Muscle layer of duodenum (tissue), 2 donors: Measurements from ENCODE around the gene MPPED2.
"Not testable (repeated sequence)": the region's sequence is repeated elsewhere in the genome, so short reads cannot be mapped to it uniquely, and the experiment has no call there.

Experiments
- H3K27ac ChIP-seq: one replicate; pipeline ENCODE4 v1.7.0; 2013; ENCODE audit warnings: mild to moderate bottlenecking, low read length
- H3K27me3 ChIP-seq: one replicate; pipeline ENCODE4 v1.7.0; 2013; ENCODE audit warnings: low read depth, mild to moderate bottlenecking, control low read depth, low read length
- H3K36me3 ChIP-seq, 2 donors: one replicate each; pipeline ENCODE4 v1.7.0; 2013; ENCODE audit warnings: low read length in 2 of 2, control low read depth in 1 of 2, mild to moderate bottlenecking in 1 of 2; ENCODE audit not compliant: insufficient read depth in 2 of 2, control insufficient read depth in 1 of 2
- H3K4me1 ChIP-seq, 2 donors: one replicate each; pipeline ENCODE4 v1.7.0; 2013; ENCODE audit warnings: low read length in 2 of 2, mild to moderate bottlenecking in 2 of 2, control low read depth in 1 of 2, moderate library complexity in 1 of 2; ENCODE audit not compliant: insufficient read depth in 2 of 2, control insufficient read depth in 1 of 2
- H3K4me3 ChIP-seq, 2 donors: one replicate each; pipeline ENCODE4 v1.7.0; 2013; ENCODE audit warnings: low read length in 2 of 2, low read depth in 1 of 2, mild to moderate bottlenecking in 1 of 2
- H3K9me3 ChIP-seq, 2 donors: one replicate each; pipeline ENCODE4 v1.7.0; 2013; ENCODE audit warnings: low read length in 2 of 2, control low read depth in 1 of 2, mild to moderate bottlenecking in 1 of 2; ENCODE audit not compliant: control insufficient read depth in 1 of 2
- donor health status: healthy.

Gene MPPED2

GRCh38 chr11:30573951-30574350 lies 12.2 kb downstream of the MPPED2 start:
- Histone ChIP-seq H3K9me3 (no peaks in the 10 kb centered on the region), H3K4me3 (no peak overlapping the region)

GRCh38 chr11:30568931-30569330 lies 17.2 kb downstream of the MPPED2 start:
- H3K9me3 ChIP-seq = no peaks in the 10 kb centered on the region
- no peaks in the 10 kb centered on the region for H3K27me3 ChIP-seq
- H3K4me1 ChIP-seq = no peaks in the 10 kb centered on the region
- H3K36me3 ChIP-seq = no peaks in the 10 kb centered on the region
- no peak overlapping the region for H3K4me3 ChIP-seq
- no peak overlapping the region for H3K27ac ChIP-seq

More at GRCh38 chr11:30573951-30574350, 12.2 kb downstream of the MPPED2 start:
- Histone ChIP-seq H3K4me1 (no peaks in the 10 kb centered on the region), H3K36me3 (no peaks in the 10 kb centered on the region), H3K27ac (no peak overlapping the region), H3K27me3 (no peaks in the 10 kb centered on the region)

GRCh38 chr11:30567644-30568043 lies 18.5 kb downstream of the MPPED2 start:
- no peaks in the 10 kb centered on the region for H3K36me3 ChIP-seq
- no peak overlapping the region for H3K27ac ChIP-seq
- H3K4me1 ChIP-seq = no peaks in the 10 kb centered on the region
- no peaks in the 10 kb centered on the region for H3K27me3 ChIP-seq
- H3K4me3 ChIP-seq = no peak overlapping the region
- H3K9me3 ChIP-seq = no peaks in the 10 kb centered on the region

GRCh38 chr11:30567120-30567519 lies 19.0 kb downstream of the MPPED2 start:
- Histone ChIP-seq H3K27me3 (no peaks in the 10 kb centered on the region), H3K27ac (no peak overlapping the region), H3K4me3 (no peak overlapping the region), H3K9me3 (no peaks in the 10 kb centered on the region), H3K4me1 (no peaks in the 10 kb centered on the region), H3K36me3 (no peaks in the 10 kb centered on the region)

- Histone ChIP-seq H3K4me1 (no peaks in the 10 kb centered on the region), H3K4me3 (no peak overlapping the region), H3K36me3 (no peaks in the 10 kb centered on the region), H3K9me3 (no peaks in the 10 kb centered on the region), H3K27ac (no peak overlapping the region), H3K27me3 (no peaks in the 10 kb centered on the region)
These were observed 19.7 kb downstream of the MPPED2 start for GRCh38 chr11:30566482-30566881.

GRCh38 chr11:30565027-30565426 lies 21.1 kb downstream of the MPPED2 start:
- peaks cover 0 to 4% of the 10 kb centered on the region in 2 donors for H3K4me1 ChIP-seq
- no peaks in the 10 kb centered on the region for H3K27me3 ChIP-seq
- no peak overlapping the region for H3K27ac ChIP-seq
- no peaks in the 10 kb centered on the region for H3K9me3 ChIP-seq
- H3K4me3 ChIP-seq = no peak overlapping the region
- no peaks in the 10 kb centered on the region for H3K36me3 ChIP-seq

- H3K36me3 ChIP-seq = no peaks in the 10 kb centered on the region
- no peaks in the 10 kb centered on the region for H3K9me3 ChIP-seq
- no peak overlapping the region for H3K4me3 ChIP-seq
- no peaks in the 10 kb centered on the region for H3K27me3 ChIP-seq
- H3K4me1 ChIP-seq = peaks cover 0 to 4% of the 10 kb centered on the region in 2 donors
- no peak overlapping the region for H3K27ac ChIP-seq
These were observed 24.3 kb downstream of the MPPED2 start for GRCh38 chr11:30561691-30562415.

GRCh38 chr11:30560206-30561106 lies 25.7 kb downstream of the MPPED2 start:
- no peaks in the 10 kb centered on the region for H3K36me3 ChIP-seq
- H3K27me3 ChIP-seq = no peaks in the 10 kb centered on the region
- H3K4me3 ChIP-seq = peak overlapping the region in 1 of 2 donors; percentile 32
- no peaks in the 10 kb centered on the region for H3K9me3 ChIP-seq
- peaks cover 0 to 4% of the 10 kb centered on the region in 2 donors for H3K4me1 ChIP-seq
- H3K27ac ChIP-seq = no peak overlapping the region

GRCh38 chr11:30559004-30559403 lies 27.1 kb downstream of the MPPED2 start:
- peaks cover 0 to 4% of the 10 kb centered on the region in 2 donors for H3K4me1 ChIP-seq
- no peak overlapping the region for H3K4me3 ChIP-seq
- H3K27me3 ChIP-seq = no peaks in the 10 kb centered on the region
- H3K36me3 ChIP-seq = no peaks in the 10 kb centered on the region
- H3K9me3 ChIP-seq = no peaks in the 10 kb centered on the region
- H3K27ac ChIP-seq = no peak overlapping the region

GRCh38 chr11:30554587-30554986 lies 31.6 kb downstream of the MPPED2 start:
- H3K4me3 ChIP-seq, H3K4me1 ChIP-seq, H3K9me3 ChIP-seq, H3K27ac ChIP-seq, H3K27me3 ChIP-seq, H3K36me3 ChIP-seq: not testable (repeated sequence)

- Histone ChIP-seq H3K27me3 (no peaks in the 10 kb centered on the region), H3K4me3 (no peak overlapping the region), H3K27ac (no peak overlapping the region), H3K9me3 (no peaks in the 10 kb centered on the region), H3K36me3 (no peaks in the 10 kb centered on the region), H3K4me1 (peaks cover 0 to 2% of the 10 kb centered on the region in 2 donors)
These were observed 32.5 kb downstream of the MPPED2 start for GRCh38 chr11:30553521-30554110.
